HCT116 (cell line): ENCODE results near the gene PDE4DIP. TPM values are rescaled to one million over a fixed set of nuclear protein-coding genes. Genes with fewer than 3 reads are reported as not detected.
A peak's percentile ranks its signal among the peaks of the same experiment; 100 is the strongest.
"Not testable (repeated sequence)": the region's sequence is repeated elsewhere in the genome, so short reads cannot be mapped to it uniquely, and the experiment has no call there.

Experiments used
- ATAC-seq: fragments of 200-7000 bp; cut with Tn5 transposase; 2 replicates; pipeline ENCODE4 v1.9.1; 2020; ENCODE audit warnings: mild to moderate bottlenecking, moderate library complexity
- BruUV-seq: library from RNA; stranded (reverse); fragments of 400-500 nt; replicated peaks from 2 replicates; lab custom pipeline; 2021; lab: Mats Ljungman, UMichigan
- CTCF ChIA-PET: fragments of 300-600 bp; sonication (Branson Sonifier 250); formaldehyde crosslinking; loops from one replicate; lab custom pipeline; 2021; ENCODE audit warnings: antibody characterized with exemption; lab: Charles Lee
- POLR2A ChIA-PET: fragments of 300-600, 350-600 bp; sonication (Branson Sonifier 250); formaldehyde crosslinking; loops from one replicate; lab custom pipeline; 2021; ENCODE audit warnings: antibody characterized with exemption; lab: Charles Lee
- RAD21 ChIA-PET, 2 experiments: fragments of 300-600 bp; sonication (Branson Sonifier 250); formaldehyde crosslinking; loops; one replicate each; lab custom pipeline; 2023; ENCODE audit warnings: low total read pairs in 2 of 2; ENCODE audit not compliant: uncharacterized antibody in 2 of 2, unreplicated experiment in 2 of 2, low non-redundant PET in 1 of 2; lab: Charles Lee
- DNase-seq: peaks from one replicate; pipeline ENCODE4 v3.0.0-alpha.2; 2010; ENCODE audit warnings: low read depth, low spot score
- H2AFZ ChIP-seq: fragments of 200-600 bp; shearing (Covaris generic), sonication (generic); 2 replicates; pipeline ENCODE4 v1.6.1; 2017; ENCODE audit warnings: low read depth, mixed run types, mixed read lengths, antibody characterized with exemption, low read length; ENCODE audit not compliant: poor library complexity, severe bottlenecking
- H3K27ac ChIP-seq: 2 replicates; pipeline ENCODE4 v1.5.1; 2012; ENCODE audit warnings: low read depth, low read length
- H3K27me3 ChIP-seq: fragments of 200-600 bp; sonication (generic); 2 replicates; pipeline ENCODE4 v1.6.1; 2016; ENCODE audit warnings: mixed run types, low read length, mixed read lengths; ENCODE audit not compliant: insufficient read depth
- H3K36me3 ChIP-seq, 2 experiments: fragments of 200-500 bp in 1 of 2; fragments of 200-600 bp in 1 of 2; sonication (Bioruptor generic) in 1 of 2; sonication (generic) in 1 of 2; 2 replicates each; pipeline versions ENCODE4 v1.5.1 to v1.6.1; 2014 to 2016; ENCODE audit warnings: low read length in 2 of 2, inconsistent platforms in 1 of 2, mixed read lengths in 1 of 2, mixed run types in 1 of 2; ENCODE audit not compliant: insufficient read depth in 2 of 2, control insufficient read depth in 1 of 2
- H3K4me1 ChIP-seq, 2 experiments: fragments of 200-600 bp in 1 of 2; sonication (generic) in 1 of 2; 2 replicates each; pipeline versions ENCODE4 v1.5.1 to v1.6.1; 2012 to 2017; ENCODE audit warnings: low read length in 2 of 2, inconsistent platforms in 1 of 2, mild to moderate bottlenecking in 1 of 2, mixed read lengths in 1 of 2, mixed run types in 1 of 2, moderate library complexity in 1 of 2; ENCODE audit not compliant: insufficient read depth in 2 of 2, control insufficient read depth in 1 of 2
- H3K4me2 ChIP-seq: fragments of 200-600 bp; sonication (generic); 2 replicates; pipeline ENCODE4 v1.6.1; 2017; ENCODE audit warnings: mixed run types, low read length, mixed read lengths
- H3K4me3 ChIP-seq, 2 experiments: fragments of 200-600 bp in 1 of 2; sonication (generic) in 1 of 2; replicated peaks in 1 of 2; 2 replicates each; pipeline ENCODE4 v1.5.1; 2011 to 2016; ENCODE audit warnings: low read length in 2 of 2, control low read depth in 1 of 2, low read depth in 1 of 2, mild to moderate bottlenecking in 1 of 2, mixed read lengths in 1 of 2, mixed run types in 1 of 2
- H3K79me2 ChIP-seq: fragments of 200-600 bp; sonication (generic); 2 replicates; pipeline ENCODE4 v1.6.1; 2017; ENCODE audit warnings: mild to moderate bottlenecking, mixed run types, low read length, moderate library complexity, mixed read lengths; ENCODE audit not compliant: insufficient read depth
- H3K9ac ChIP-seq: fragments of 200-600 bp; sonication (generic); 2 replicates; pipeline ENCODE4 v1.6.1; 2016; ENCODE audit warnings: low read length, mixed read lengths
- H3K9me2 ChIP-seq: fragments of 200-600 bp; sonication (generic), shearing (Covaris generic); 2 replicates; pipeline ENCODE4 v1.6.1; 2017; ENCODE audit warnings: mixed run types, mild to moderate bottlenecking, moderate library complexity; ENCODE audit not compliant: insufficient read depth
- H3K9me3 ChIP-seq, 2 experiments: fragments of 200-500 bp in 1 of 2; fragments of 200-600 bp in 1 of 2; sonication (Bioruptor generic) in 1 of 2; sonication (generic) in 1 of 2; 2 replicates each; pipeline ENCODE4 v1.6.1; 2014 to 2017; ENCODE audit warnings: low read length in 2 of 2, mixed read lengths in 2 of 2, inconsistent platforms in 1 of 2, low read depth in 1 of 2, mild to moderate bottlenecking in 1 of 2, mixed run types in 1 of 2, moderate library complexity in 1 of 2; ENCODE audit not compliant: control insufficient read depth in 1 of 2, insufficient read depth in 1 of 2
- H4K20me1 ChIP-seq: fragments of 200-600 bp; sonication (generic), shearing (Covaris generic); 2 replicates; pipeline ENCODE4 v1.6.1; 2017; ENCODE audit warnings: mixed run types, mild to moderate bottlenecking, moderate library complexity; ENCODE audit not compliant: insufficient read depth
- intact Hi-C: fragments of 100-400 bp; cut with micrococcal nuclease; formaldehyde crosslinking; loops from 2 replicates; pipeline ENCODE4 v1.10.0; 2022
- total RNA-seq: library from RNA; stranded (reverse); gene quantifications from one replicate; pipeline ENCODE4 v1.2.1, GENCODE V29; 2021; ENCODE audit not compliant: unreplicated experiment

The PDE4DIP gene
- total RNA-seq, 1 experiment from 2014 or later = 16.3 TPM

GRCh38 chr1:148901150-148901952 is 57.1 kb downstream of the PDE4DIP start:
- DNase-seq, H3K9me3 ChIP-seq, H3K4me2 ChIP-seq, H3K4me1 ChIP-seq, H3K27ac ChIP-seq, H3K9ac ChIP-seq, RAD21 ChIA-PET, CTCF ChIA-PET, POLR2A ChIA-PET, H3K9me2 ChIP-seq, H3K4me3 ChIP-seq, intact Hi-C loops, H3K36me3 ChIP-seq, H4K20me1 ChIP-seq, H3K27me3 ChIP-seq, BruUV-seq, H2AFZ ChIP-seq, H3K79me2 ChIP-seq: not testable (repeated sequence)
- peak; percentile 34; the same call in 1 of the 2 replicates for ATAC-seq

- H3K36me3 ChIP-seq, BruUV-seq, H3K9me2 ChIP-seq, H3K4me2 ChIP-seq, H3K9ac ChIP-seq, intact Hi-C loops, RAD21 ChIA-PET, POLR2A ChIA-PET, H3K27me3 ChIP-seq, ATAC-seq, H3K4me3 ChIP-seq, H3K4me1 ChIP-seq, H3K27ac ChIP-seq, H3K79me2 ChIP-seq, H2AFZ ChIP-seq, CTCF ChIA-PET, H3K9me3 ChIP-seq, H4K20me1 ChIP-seq, DNase-seq: not testable (repeated sequence)
Measured at GRCh38 chr1:148901953-148902341, 57.7 kb downstream of the PDE4DIP start.

GRCh38 chr1:148909219-148909826 is 65.1 kb downstream of the PDE4DIP start:
- H2AFZ ChIP-seq, H3K4me2 ChIP-seq, ATAC-seq, H3K4me1 ChIP-seq, RAD21 ChIA-PET, intact Hi-C loops, POLR2A ChIA-PET, H3K36me3 ChIP-seq, H3K9ac ChIP-seq, H3K79me2 ChIP-seq, H3K27ac ChIP-seq, H4K20me1 ChIP-seq, H3K27me3 ChIP-seq, CTCF ChIA-PET, DNase-seq, BruUV-seq, H3K9me3 ChIP-seq, H3K4me3 ChIP-seq, H3K9me2 ChIP-seq: not testable (repeated sequence)

- POLR2A ChIA-PET, H3K9me2 ChIP-seq, H3K9me3 ChIP-seq, H4K20me1 ChIP-seq, H3K27me3 ChIP-seq, CTCF ChIA-PET, H2AFZ ChIP-seq, H3K4me2 ChIP-seq, intact Hi-C loops, DNase-seq, RAD21 ChIA-PET, H3K79me2 ChIP-seq, H3K36me3 ChIP-seq, H3K4me3 ChIP-seq, H3K9ac ChIP-seq, BruUV-seq, H3K27ac ChIP-seq, H3K4me1 ChIP-seq: not testable (repeated sequence)
- ATAC-seq = peak; percentile 85
Measured at GRCh38 chr1:148911303-148911928, 67.2 kb downstream of the PDE4DIP start.
